ENCODE results near the gene ZDHHC6.
"Not testable (repeated sequence)": the region's sequence is repeated elsewhere in the genome, so short reads cannot be mapped to it uniquely, and the experiment has no call there.

The ZDHHC6 gene

DNA sequence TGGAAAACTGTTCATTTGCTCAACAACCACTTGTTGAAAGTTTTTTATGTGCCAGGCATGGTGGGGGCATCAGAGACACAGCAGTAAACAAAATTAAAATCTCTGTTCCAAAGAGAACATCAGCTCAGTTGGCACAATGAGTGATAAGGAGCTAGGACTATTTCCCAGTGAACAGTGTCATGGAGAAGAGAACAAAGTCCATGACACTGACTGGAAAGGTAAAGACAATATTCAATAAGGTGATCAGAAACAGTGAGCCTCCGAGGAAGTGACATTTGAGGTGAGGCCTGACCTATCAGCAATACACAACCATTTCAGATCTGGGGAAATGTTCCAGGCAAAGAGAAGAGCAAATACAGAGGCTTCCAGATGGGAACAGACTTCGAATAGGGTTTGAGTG lies 58.2 kb downstream of the ZDHHC6 start:
- no peak for DNase-seq

DNA sequence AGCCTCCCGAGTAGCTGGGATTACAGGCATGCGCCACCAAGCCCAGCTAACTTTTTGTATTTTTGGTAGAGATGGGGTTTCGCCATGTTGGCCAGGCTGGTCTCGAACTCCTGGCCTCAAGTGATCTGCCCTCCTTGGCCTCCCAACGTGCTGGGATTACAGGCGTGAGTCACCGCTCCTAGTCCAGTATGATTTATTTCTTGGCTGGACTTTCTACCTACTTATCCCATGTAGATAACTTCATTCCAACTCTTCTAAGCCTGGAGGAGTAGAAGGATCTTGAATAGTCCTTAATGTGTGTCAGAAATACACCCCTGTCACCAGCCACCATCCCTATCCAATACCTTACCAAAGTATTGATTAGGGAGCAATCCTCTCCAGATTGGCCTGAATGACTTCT lies 58.7 kb downstream of the ZDHHC6 start:
- not testable (repeated sequence) for DNase-seq

DNA sequence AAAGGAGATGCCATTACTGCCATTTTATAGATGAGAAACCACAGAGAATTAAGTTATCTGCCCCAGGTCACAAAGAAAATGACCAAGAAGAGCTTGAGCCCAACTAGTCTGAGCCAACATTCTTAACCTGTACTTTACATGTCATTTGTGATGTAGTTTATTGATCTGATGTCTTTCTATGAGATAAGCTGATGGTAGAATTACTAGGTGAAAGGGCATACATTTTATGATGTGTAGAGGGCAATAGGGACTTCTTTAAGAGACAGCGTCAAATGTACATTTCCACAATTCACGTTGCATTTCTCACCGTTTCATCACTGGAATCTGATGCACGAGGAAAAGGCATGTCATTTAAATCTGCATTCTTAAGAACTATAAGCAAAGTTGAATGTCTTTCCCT lies 61.5 kb downstream of the ZDHHC6 start:
- no peak for DNase-seq

DNA sequence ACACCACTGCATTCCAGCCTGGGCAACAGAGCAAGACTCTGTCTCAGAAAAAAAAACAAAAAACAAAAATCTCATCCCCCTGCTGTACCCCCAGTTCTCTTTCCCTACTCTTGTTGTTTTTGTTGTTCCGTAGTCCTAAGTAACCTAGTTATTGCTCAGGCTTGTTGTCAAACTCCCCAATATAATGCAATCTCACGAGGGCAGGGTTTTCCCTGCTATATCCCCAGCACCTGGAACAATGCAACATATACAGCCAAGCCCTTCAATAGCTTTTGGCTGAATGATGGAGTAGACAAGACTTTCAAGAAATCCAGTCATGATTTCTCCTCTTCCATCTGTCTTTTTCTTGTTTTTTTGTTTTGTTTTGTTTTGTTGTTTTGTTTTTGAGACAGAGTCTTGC lies 62.6 kb downstream of the ZDHHC6 start:
- DNase-seq, result no peak

DNA sequence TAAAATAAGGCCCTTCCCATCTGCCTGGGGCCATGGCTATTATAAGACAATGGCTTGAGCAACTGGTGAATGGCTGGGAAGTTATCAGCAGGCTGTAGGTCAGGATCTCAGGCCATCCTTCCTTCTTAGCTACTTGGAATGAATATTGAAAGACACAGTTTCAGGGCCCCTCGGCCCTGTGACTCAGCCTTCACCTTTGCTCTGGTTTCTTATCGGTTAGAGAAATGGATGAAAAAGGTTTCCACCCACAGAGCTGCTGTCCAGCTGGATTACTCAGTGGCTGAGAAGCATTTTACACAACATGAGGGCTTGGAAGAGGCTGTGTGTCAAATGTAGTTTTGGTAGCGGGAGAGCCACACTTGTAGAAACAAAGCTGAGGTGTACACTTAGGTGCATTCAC lies 63.4 kb downstream of the ZDHHC6 start:
- peak; percentile 37 for DNase-seq

DNA sequence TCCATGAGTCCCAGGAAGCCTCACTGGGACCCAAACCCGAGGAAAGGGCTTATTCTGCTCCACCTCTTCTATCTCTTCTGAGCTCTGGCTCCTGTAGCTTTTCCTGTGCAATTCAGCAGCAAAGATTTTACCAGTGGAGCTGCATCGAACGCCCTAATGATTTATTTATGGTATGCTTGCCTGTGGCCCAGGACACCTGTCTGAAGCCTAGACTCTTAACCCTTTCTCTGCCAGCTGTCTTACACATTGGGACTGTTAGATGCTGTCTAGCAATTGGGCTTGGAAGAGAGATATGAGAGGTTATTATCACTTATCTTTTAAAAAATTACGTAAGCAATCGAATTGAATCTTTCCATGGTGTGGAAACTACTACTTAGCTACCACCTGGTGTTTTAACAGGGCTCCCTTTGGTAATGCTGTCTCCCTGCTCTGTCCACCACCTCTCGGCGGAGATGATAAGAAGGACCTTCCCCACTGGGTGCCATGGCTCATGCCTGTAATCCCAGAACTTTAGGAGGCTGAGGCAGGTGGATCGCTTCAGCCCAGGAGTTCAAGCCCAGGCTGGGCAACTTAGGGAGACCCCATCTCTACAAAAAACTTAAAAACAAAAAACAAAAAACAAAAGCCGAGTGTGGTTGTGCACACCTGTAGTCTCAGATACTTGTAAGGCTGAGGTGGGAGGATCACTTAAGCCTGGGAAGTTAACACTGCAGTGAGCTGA lies 64.0 kb downstream of the ZDHHC6 start:
- DNase-seq, result no peak
